Hindlimb muscle (tissue), 1 donor: Measurements from ENCODE around the gene RAB14. TPM values are rescaled to one million over a fixed set of nuclear protein-coding genes. Genes with fewer than 3 reads are reported as not detected.

Experiments used
- DNase-seq: peaks from one replicate; pipeline ENCODE4 v3.0.0-alpha.2; 2013
- polyA plus RNA-seq: library from polyadenylated mRNA; unstranded; fragments of 120-200 nt; gene quantifications from one replicate; pipeline ENCODE4 v1.2.1, GENCODE V29; 2013; ENCODE audit not compliant: insufficient read length

RAB14 gene
- polyA plus RNA-seq = 51.7 TPM

DNA sequence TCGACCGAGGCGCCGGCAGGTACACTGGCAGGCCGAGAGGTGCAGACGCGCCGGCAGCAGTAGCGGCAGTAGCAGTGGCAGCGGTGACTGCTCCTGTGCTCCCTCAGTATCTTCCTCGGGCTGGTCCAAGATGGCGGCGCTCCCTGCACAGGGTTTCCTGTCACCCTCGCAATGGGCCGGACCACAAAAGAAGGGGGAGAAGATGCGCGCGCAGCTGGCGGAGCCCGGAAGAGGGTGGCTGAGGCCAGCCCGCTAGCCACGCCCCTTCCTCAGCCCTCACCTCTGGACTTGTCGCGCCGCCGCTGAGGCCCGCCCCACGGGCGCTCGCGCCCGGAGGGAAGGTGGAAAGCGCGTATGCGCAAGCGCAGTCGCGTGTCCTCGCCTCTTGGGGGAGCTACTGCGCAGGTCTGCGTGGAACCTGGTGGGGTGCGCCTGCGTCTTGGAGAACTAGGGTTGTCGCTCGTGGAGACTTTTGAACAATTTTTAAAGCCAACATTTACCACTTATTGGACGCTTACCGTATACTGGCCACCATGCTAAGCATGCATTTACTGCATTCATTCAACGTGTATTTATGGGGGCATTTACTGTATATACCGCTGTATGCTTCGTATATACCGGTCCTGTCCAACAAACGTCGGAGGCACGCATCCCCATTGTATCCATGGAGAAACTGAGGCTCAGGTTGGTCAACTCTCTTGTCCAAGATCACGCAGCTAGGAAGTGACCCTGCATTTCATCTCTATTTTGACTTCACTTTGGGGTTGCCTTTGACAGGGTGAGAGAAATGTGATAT is at the start of gene RAB14:
TSS of gene RAB14 (minus strand) at position 132 of the 796 bp plus-strand sequence. CDS start 8,457 bp downstream, outside the sequence.
- peak; percentile 99 for DNase-seq

DNA sequence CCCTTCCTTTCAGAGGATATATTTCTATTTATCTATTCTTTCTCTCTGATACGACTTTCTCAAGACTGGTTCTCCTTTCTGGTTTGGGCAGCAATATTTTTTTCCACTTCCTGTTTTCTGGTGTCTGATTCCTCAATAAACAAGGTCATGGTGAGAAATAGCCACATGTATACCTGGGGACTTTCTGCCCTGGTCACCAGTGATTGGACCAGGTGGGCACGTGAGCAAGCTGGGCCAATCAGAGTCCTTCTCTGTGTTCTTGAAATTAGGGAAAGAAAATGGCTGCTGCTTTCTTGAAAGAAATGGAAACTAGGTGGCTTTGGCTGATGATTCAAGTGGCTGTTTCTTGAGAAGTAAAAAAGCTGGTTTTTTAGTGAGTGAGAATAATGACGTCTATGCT is 47.9 kb upstream of the RAB14 start:
- no peak for DNase-seq

DNA sequence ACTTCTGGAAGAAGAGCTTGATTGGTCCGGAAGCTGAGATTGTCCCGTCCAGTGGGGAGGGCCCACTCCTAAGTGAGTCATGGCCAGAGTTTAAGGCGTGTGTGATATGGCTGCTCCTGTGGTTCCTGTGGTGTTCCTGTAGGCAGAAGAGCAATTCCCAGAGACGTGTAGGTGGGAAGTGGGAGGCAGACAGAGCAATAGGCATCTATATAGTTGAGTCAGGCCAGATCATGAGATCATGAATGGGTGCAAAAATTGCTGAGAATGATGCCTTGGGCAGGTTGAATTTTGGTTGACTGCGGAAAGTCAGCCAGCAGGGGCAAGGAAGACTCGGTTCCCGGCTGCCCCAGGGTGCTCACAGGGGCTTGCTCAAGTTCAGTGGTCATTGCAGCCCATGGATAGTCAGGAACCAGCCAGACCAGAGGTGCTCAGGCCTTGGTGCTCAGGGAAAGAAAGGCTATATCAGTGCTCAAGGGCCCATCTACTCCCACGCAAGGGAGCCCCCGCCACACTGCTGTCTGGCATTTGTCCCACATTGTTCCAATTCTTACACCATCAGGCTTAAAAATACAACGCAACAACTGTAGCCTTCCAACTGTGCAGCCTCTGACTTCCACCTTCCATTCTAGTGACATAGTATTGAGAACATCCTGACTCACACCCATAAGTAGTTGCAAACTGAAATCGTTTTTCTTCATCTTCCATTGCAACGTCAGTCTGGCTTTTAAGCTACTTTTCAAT is 45.3 kb upstream of the RAB14 start:
- no peak for DNase-seq

DNA sequence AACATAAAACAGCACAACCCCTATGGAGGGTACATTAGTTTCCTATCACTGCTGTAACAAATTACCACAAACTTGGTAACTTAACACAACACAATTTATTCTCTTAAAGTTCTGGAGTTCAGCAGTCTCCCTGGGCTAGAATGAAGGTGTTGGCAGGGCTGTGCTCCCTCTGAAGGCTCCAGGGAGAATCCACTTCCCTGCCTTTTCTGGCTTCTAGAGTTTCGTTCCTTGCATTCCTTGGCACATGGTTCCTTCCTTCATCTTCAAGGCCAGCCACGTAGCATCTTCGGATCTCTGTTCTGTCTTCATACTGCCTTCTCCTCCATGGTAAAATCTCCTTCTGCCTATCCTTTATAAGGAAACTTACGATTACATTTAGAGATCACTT is 41.3 kb upstream of the RAB14 start:
- no peak for DNase-seq

DNA sequence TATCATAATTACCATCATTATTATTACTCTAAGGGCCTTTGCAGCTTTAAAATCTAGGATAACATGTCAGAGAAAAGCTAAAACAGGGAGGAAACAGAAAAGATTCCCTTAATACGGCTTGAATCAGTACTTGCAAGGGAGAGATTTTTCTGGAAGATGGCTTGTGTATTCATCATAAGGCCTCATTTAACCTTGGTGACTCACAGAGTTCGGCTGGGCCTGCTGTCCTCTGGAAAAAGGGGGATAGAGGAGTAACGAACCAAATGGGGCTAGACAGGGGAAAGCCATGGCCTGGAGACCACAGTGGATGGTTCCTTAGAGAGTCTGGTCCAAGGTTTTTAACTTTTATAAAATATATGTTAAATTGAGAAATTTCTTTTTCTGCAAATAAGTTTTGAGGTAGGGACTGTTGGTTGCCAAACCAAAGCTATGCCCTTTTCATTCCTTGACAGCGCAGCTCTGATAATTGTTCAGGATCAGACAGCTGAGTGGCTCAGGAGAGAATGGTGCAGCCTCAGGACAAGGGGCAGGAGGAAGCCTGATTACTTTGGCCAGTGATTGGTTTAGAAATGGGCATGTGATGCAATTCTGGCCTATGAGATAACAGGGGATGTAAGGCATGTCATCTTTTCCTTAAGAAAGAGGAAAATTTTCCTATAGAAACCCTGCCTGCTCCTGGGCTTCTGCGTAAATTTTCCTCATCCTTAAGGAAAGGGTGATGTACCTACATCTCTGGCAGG is 40.7 kb upstream of the RAB14 start:
- DNase-seq = no peak

DNA sequence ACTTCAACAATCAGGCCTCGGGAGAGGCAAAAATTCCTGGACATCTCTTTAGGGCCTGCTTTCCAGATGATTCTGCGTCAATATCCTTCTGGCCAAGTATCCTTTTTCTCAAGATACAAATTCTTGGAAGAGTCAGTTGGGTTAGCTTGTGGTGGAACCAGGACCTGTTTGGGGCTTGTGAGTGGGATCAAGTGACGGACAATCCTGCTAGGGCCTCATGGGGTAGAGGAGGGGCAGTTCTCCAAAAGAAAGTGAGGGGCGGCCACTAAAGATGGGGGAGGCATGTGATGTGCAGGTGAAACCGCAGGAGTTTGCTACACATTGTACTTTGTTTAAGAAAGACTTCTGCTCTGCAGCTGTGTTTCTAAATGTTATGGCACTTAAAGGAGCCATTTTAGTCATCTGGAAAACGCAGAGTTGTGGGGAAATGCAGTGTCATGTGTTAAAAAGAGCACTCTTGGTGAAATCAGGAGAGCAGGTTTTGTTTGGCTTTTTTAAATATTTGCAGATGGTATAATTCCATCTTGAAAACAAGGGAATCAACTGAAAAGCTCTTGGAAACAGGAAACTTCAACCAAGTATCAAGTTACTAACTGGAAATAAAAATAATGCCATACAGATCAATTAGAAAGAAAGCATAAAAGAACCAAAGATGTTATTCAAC is 38.9 kb upstream of the RAB14 start:
- DNase-seq = no peak

DNA sequence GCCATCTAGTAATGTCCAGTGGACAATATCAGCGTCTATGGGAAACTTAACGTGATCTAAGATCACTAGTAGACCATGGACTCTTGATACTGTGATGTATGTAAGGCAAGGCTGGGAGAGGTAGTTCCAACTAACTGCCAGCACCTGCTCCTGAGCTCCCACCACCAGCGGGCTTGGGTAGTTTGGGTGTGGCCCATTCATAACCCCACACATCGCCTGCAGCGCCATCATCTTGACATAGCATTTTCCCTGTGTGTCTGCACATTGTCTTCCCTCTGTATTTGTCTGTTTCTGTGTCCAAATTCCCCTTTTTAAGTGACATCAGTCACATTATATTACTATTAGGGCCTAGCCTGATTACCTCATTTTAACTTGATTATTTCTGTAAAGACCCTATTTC is 38.2 kb upstream of the RAB14 start:
- no peak for DNase-seq

DNA sequence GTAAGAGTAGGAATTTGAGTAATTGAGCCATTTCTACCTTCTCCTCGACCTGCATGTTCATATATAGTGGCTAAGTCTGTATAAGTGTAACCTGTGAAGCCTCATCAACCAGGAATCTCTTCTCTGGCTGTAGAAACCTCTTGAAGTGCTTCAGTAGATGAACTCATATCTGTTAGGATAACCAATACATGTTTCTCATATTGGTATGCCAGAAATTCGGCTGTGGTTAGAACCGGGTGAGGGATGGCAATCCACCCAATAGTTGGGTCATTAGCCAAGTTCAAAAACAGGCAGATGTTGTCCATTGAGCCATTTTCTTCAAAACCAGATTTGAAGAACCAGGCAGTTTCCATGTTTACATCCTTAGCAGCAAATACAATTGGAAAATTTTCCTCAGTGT is 37.4 kb upstream of the RAB14 start:
- no peak for DNase-seq

DNA sequence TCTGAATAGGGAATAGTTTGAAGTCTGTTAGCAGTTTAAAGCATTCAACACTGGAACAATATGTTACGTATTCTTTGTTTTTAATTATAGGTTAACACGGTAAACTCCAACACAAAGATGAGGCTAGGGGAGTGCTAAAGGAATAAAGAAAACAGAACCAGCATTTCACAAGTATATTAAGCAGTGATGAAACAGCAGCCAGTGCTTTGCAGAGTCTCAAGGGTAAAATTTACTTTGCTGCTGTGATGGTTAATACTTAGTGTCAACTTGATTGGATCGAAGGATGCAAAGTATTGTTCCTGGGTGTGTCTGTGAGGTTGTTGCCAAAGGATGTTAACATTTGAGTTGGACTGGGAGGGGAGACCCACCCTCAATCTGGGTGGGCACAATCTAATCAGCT is 36.2 kb upstream of the RAB14 start:
- DNase-seq = no peak

DNA sequence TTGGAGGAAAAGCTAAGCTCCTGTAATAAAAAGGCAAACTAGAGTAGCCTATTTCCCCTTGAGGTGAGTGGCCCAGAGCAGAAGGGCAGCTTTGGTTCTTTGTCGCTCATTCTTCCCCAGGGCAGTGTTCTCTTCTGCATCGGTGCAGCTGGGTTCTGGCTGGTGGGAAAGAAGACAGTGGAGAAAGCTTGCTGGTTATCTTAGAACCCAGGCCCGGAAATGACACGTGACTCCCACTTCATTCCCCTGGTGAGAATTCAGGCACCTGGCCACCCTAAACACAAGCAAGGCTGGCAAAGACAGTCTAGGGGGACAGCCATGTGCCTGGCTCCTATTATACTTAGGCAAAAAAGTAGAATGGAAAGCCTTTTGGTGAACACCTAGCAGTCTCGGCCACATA is 33.8 kb upstream of the RAB14 start:
- DNase-seq = no peak

DNA sequence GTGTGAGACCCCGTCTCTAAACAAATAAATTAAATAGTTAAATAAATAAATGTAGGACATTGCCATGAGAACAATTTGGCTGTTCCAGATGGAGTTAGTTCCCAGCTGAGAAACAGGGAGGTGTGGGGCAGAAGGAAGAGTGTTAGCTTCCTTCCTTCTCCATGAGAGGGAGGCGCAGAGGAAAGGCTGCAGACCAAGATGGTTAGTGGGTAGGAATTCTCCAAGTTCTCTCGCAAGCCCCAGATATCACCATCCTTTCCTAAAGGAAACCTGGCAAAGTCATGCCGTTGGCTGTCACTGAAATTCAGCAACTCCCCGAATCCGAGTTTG is 33.1 kb upstream of the RAB14 start:
- DNase-seq = no peak

DNA sequence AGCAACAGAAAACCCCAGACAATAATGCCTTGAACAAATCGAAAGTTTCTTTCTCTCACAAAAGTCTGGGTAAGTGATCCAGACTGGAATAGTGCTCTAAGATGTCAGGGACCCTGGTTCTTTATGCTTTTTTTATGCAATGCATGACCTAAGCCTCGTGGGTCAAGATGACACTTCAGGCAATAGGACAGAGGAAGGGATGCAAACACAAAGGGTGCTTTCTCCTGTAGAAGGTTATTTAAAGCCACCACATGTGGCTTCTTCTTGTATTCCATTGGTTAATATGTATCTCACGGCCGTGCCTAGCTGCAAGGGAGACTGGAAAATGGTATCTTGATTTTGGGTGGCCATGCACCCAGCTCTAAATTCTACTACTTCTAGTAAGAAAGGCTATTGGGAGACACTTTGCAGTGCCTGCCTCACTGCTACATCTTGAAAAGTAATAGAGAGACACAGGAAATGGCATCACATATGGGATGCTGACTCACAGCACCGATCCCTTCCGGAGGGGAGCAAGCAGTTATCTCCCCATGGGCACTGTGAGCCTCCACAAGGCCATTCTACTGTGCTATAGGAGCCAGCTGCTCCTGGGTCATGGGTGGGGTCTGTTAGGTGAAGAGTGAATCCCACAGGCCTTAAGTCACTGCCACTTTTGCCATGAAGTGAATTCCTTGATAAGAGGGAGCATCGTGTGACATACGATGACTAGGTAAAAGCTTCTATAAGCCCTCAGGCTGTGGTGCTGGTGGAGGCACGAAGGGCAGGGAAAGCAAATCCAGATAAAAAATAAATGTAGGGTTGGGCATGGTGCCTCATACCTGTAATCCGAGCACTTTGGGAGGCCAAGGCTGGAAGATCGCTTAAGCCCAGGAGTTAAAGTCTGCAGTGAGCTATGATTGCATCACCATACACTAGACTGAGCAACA is 32.5 kb upstream of the RAB14 start:
- DNase-seq = no peak

DNA sequence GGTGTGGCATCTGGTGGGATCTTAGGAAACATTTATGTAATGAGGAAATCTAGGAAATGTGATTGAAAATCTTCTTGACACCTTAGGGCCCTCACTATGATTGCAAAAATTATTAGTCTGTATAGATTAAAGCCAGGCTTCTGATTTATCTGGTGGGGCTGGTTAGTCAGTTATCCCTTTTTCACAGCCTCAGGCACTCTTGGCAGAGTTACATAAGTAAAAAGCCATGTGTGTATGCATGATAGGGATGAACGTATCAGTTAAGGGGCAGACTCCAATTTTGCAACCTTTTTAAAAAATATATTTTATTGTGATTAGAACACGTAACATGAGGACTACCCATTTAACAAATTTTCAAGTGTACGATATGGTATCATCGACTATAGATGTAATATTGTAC is 30.6 kb upstream of the RAB14 start:
- no peak for DNase-seq

DNA sequence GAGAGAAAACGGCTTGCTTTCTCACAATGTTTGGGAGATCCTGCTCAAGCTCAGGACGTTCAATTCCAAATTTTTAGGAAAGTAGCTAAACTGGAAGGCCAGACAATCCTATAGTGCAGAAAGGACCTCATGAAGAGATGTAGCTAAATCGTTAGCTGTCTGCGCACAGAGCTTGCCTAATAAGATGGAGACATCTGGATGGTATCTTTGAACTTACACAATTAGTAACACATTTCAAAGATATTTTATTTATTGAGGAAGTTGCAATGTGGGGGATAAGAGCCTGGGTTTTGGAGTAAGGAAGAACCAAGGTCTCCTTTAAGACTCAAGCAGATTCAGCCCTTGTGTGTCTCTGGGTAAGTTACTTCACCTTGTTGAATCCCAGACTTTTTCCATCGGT is 28.6 kb upstream of the RAB14 start:
- no peak for DNase-seq

DNA sequence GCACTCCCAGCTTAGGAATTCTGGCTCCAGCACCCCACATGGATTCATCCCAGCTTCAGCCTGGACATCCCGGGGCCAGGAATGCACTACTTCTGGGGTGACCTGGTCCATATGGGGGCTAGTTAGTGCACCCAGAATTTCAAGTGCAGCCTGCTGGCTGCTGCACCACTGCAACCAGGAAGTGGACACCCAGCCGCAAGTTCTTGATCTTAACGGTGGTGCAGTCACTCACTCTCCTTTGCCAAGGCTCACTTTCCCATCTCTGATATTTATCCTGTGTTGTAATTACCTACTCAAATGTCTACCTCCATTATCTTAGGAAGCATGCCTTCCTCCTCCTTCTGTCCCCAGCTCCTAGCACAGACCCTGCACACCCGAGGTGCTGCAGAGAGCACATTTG is 26.2 kb upstream of the RAB14 start:
- no peak for DNase-seq

DNA sequence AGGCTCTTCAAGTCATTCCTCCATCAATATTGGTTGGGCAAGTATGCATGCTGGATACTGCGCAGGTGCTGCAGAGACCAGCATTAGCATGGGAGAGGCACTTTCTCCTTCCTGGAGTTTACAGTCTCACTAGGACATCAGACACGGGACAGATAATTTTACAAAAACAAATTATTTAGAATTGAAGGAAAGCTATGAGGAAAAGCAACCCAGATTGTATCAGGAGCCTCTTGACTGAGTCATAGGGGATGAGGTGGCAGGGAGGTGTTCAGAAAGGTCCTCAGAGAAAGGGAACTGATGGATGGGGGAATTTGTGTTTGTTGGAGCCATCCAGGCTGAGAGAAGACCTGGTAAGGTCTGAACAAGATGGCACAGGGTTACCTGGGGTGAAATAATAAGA is 24.5 kb upstream of the RAB14 start:
- no peak for DNase-seq

DNA sequence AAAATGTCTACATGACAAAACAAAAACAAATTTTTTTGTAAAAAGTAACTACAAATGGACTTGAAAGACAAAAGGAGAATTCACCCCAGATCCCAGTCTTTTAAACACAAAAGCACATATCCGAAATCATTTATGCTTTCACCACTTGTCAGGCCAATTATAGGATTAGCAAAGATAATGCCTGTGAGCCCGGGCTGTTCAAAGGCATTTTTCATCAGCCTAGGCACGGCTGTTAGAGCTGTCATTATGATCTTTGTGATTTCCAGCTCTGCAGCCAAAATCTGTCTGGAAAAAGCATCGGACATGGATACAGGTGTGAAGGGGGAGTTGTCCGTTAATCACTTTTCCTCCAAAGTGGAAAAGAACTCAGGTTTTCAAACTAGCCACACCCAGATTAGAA is 23.6 kb upstream of the RAB14 start:
- DNase-seq = no peak

DNA sequence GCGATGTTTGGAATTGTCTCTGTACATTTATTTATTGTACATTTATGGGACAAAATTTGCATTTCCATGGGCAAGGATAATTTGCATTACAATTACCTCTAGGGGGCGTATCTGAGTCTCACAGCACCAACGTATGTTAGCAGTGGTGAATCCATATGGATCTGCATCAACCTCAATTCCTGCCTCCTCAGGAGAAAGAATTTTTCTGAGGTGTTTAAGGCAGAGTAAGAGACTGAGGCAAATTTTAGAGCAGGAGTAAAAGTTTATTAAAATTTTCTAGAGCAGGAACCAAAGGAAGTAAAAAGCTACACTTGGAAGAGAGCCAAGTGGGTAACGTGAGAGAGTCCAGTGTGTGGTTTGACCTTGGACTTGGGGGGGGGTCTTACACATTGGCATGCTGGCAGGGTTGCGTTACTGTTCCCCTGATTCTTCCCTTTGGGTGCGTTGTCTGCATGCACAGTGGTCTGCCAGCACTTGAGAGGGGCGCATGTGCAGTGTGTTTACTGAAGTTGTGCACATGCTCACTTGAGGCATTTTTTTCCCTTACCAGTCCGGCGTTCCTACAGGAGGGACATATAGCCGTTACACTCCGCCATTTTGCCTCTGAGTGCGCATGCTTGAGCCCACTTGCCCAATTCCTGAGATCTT is 21.0 kb upstream of the RAB14 start:
- DNase-seq = no peak

DNA sequence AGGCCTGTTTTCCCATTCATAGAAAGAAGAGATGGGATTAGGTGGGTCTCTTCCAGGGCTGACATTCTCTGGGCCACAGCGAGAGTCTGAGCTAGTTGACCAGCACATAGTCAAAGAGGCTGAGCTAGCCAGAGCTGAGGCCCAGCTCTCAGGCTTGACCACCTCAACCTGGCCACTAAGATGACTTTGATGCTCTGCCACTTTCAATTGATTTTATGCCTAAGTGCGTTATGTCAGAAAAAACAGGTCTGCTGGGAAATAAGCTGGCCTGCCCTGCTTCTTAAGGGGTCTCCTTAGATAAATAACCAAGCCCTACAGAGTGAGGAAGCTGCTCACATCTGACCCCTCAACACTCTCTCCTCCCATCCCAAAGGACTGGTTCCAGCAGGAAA is 20.0 kb upstream of the RAB14 start:
- DNase-seq = no peak

DNA sequence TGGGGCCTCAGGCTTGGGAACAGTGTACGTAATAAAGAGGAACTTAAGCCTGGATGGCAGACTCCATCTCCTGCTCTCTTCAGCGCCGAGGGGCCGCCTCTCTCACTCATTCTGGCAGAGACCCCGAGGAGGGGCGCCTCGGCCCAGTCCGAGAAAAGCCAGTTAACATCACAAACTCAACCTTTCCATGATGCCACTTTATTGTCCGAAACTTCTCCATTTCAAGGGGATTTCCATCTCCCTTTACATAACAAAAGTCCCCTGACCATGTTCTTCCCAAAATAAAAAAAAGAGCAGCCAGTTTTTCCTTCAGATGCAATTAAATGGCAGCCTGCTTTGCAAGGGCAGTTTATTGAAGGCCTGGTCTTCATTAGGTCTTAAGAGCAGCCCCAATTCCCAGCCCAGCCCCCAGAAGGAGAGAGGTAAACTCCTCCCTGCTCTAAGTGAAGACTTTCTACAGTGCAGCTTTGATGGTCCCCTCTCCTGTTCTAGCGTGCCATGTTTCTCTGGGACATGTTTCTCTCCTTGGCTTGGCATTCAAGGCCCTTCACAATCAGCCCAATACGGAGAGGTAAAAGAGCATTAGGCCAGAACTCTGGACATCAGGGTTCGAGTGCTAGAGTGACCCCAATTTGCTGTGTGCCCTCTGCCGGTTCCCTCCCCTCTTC is 19.5 kb upstream of the RAB14 start:
- no peak for DNase-seq

DNA sequence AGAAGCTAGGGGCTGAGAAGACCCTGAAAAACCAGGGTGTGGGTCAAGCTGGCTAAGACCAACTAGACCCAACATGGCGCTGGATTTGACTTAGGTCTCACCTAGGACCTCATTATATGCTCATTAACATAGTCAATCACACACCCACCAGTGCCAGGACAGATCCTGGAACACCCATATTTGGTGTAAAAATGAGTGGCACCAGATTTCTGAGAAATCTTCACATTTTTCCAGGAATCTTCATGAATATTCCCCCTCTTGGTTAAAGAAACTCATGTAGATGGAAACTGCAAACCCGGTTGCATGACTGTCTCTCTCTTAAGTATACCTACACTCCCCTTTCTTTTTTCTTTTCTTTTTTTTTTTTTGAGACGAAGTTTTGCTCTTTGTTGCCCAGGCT is 17.9 kb upstream of the RAB14 start:
- no peak for DNase-seq
